Measurements from ENCODE around the gene PPP1R18.

- TF ChIP-seq CTCF (conservative IDR thresholded peaks at IDR 0.05; ENCODE audit: low read depth, low read length) (no peak), RCOR1 (IDR thresholded peaks at IDR 0.05; ENCODE audit: insufficient replicate concordance, low read length) (peak; percentile 88), POLR2A (IDR thresholded peaks at IDR 0.05; ENCODE audit: low read depth, low read length) (0 out of 2 replicates have a peak, but pooled peaks have one; percentile 34), SMC3 (IDR thresholded peaks at IDR 0.05; ENCODE audit: low read depth, low read length) (no peak), BHLHE40 (IDR thresholded peaks at IDR 0.05; ENCODE audit: low read depth, low read length) (peak; percentile 71; the same call in 1 of the 2 replicates), FOS (IDR thresholded peaks at IDR 0.05; ENCODE audit: low read depth, low read length) (peak; percentile 45; the same call in 1 of the 2 replicates), MAZ (IDR thresholded peaks at IDR 0.05; ENCODE audit: borderline replicate concordance, low read depth, low read length) (peak; percentile 95), USF2 (IDR thresholded peaks at IDR 0.05; ENCODE audit: low read depth, low read length) (peak; percentile 69; the same call in 1 of the 2 replicates), CEBPB (IDR thresholded peaks at IDR 0.05; ENCODE audit: low read depth, low read length) (no peak), RFX5 (IDR thresholded peaks at IDR 0.05; ENCODE audit: low read depth, low read length) (no peak), MAFK (IDR thresholded peaks at IDR 0.05; ENCODE audit: low read depth, low read length) (no peak), RAD21 (IDR thresholded peaks at IDR 0.05; ENCODE audit: low read length) (no peak)
- TF ChIP-seq, protein P1, sequence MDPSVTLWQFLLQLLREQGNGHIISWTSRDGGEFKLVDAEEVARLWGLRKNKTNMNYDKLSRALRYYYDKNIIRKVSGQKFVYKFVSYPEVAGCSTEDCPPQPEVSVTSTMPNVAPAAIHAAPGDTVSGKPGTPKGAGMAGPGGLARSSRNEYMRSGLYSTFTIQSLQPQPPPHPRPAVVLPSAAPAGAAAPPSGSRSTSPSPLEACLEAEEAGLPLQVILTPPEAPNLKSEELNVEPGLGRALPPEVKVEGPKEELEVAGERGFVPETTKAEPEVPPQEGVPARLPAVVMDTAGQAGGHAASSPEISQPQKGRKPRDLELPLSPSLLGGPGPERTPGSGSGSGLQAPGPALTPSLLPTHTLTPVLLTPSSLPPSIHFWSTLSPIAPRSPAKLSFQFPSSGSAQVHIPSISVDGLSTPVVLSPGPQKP (IDR thresholded peaks at IDR 0.05; ENCODE audit: borderline replicate concordance, low read depth, low read length), result no peak
Measured at GRCh38 chr6:30686908-30687658, 638 bp upstream of the PPP1R18 start.

Data from IMR-90 (cell line).